Right atrium auricular region (tissue), 2 donors: ENCODE results near the gene CCDC134. TPM values are rescaled to one million over a fixed set of nuclear protein-coding genes. Genes with fewer than 3 reads are reported as not detected.

Source experiments
- DNase-seq: peaks from one replicate; pipeline ENCODE4 v3.0.0-alpha.2; 2019; ENCODE audit warnings: low spot score
- H3K27ac ChIP-seq, 2 donors: fragments of 200-600 bp; sonication (generic); 1 replicate in 1 of 2; 2 replicates in 1 of 2; pipeline ENCODE4 v1.5.1; 2016 to 2019
- H3K27me3 ChIP-seq, 2 donors: fragments of 200-600 bp; sonication (generic); one replicate each; pipeline versions ENCODE4 v1.5.1 to v1.6.0; 2017 to 2019
- H3K36me3 ChIP-seq: fragments of 200-600 bp; sonication (generic); one replicate; pipeline ENCODE4 v1.5.1; 2016
- H3K4me1 ChIP-seq, 2 donors: fragments of 200-600 bp; sonication (generic); one replicate each; pipeline versions ENCODE4 v1.5.1 to v1.6.0; 2017 to 2019
- H3K4me3 ChIP-seq, 2 donors: fragments of 200-600 bp; sonication (generic); 1 replicate in 1 of 2; 2 replicates in 1 of 2; pipeline ENCODE4 v1.5.1; 2017 to 2019; ENCODE audit warnings: mild to moderate bottlenecking in 1 of 2, moderate library complexity in 1 of 2
- H3K9me3 ChIP-seq, 2 donors: fragments of 200-600 bp; sonication (generic); one replicate each; pipeline ENCODE4 v1.5.1; 2019
- CTCF ChIP-seq, 2 donors: fragments of 200-600 bp; sonication (generic); IDR thresholded peaks; one replicate each; pipeline ENCODE4 v1.5.1; 2019; ENCODE audit warnings: antibody characterized with exemption in 2 of 2
- total RNA-seq, 2 donors: library from RNA; depleted of rRNA; stranded (reverse); fragments of >200 nt; gene quantifications; one replicate each; pipeline ENCODE4 v1.1.0, GENCODE V29; 2016

The CCDC134 gene
- total RNA-seq, 2 donors from 2014 or later: 4.0 to 6.4 TPM

- Histone ChIP-seq H3K36me3 (no peaks in the 10 kb centered on the region), H3K9me3 (no peaks in the 10 kb centered on the region), H3K4me1 (peaks cover 0 to 24% of the 10 kb centered on the region in 2 donors), H3K27me3 (no peaks in the 10 kb centered on the region), H3K4me3 (no peak overlapping the region), H3K27ac (no peak overlapping the region)
- no peak for DNase-seq
- TF ChIP-seq CTCF (IDR thresholded peaks at IDR 0.05): no peak
Measured at GRCh38 chr22:41798736-41799135, 1.7 kb upstream of the CCDC134 start.

- peaks cover 0 to 24% of the 10 kb centered on the region in 2 donors for H3K4me1 ChIP-seq
- H3K9me3 ChIP-seq: no peaks in the 10 kb centered on the region
- H3K27me3 ChIP-seq: no peaks in the 10 kb centered on the region
- TF ChIP-seq CTCF (IDR thresholded peaks at IDR 0.05): no peak
- H3K4me3 ChIP-seq: peak overlapping the region; percentile 72 to 92
- peak; percentile 61 for DNase-seq
- H3K27ac ChIP-seq: peak overlapping the region; percentile 90
- H3K36me3 ChIP-seq: no peaks in the 10 kb centered on the region
Measured at GRCh38 chr22:41799486-41800347, 762 bp upstream of the CCDC134 start.

DNA sequence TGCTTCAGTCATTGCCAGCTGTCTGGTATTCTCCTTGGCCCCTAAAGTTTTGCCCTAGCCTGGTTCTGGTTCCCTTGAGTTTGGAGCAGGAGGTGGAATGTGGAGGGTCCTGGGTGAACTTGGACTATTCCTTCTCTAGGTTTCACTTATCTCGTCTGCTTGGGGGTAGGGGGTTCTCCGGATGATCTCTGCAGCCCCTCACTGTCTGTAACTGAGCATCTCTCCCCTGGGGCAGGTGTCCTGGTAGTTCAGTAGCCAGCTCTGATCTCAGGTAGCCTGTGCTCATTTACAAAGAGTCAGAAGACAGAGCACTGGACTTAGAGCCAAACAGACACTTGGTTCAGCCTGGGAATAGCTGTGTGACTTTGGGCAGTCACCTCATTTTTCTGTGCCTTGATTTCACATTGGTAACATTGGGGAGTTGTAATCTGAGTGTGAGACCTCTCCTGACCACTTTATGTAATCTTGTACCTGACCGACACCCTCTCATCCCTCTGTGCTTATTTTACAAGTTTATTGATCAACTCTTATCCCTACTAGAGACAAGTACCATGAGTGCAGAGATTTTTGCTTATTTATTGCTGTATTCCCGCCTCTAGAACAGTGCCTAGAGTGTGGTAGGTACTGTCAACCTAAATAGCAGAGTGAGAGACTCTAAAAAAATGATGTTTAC lies 804 bp downstream of the CCDC134 start:
- Histone ChIP-seq H3K27ac (peak overlapping the region; percentile 90), H3K36me3 (no peaks in the 10 kb centered on the region), H3K9me3 (no peaks in the 10 kb centered on the region), H3K27me3 (no peaks in the 10 kb centered on the region), H3K4me3 (peak overlapping the region; percentile 72 to 92), H3K4me1 (peaks cover 0 to 24% of the 10 kb centered on the region in 2 donors)
- DNase-seq: no peak
- no peak for TF ChIP-seq CTCF (IDR thresholded peaks at IDR 0.05)

GRCh38 chr22:41801886-41802285 lies 1.4 kb downstream of the CCDC134 start:
- H3K27ac ChIP-seq: no peak overlapping the region
- TF ChIP-seq CTCF (IDR thresholded peaks at IDR 0.05): no peak
- H3K27me3 ChIP-seq: no peaks in the 10 kb centered on the region
- no peaks in the 10 kb centered on the region for H3K36me3 ChIP-seq
- H3K4me1 ChIP-seq: peaks cover 0 to 24% of the 10 kb centered on the region in 2 donors
- H3K9me3 ChIP-seq: no peaks in the 10 kb centered on the region
- DNase-seq: no peak
- H3K4me3 ChIP-seq: no peak overlapping the region

DNA sequence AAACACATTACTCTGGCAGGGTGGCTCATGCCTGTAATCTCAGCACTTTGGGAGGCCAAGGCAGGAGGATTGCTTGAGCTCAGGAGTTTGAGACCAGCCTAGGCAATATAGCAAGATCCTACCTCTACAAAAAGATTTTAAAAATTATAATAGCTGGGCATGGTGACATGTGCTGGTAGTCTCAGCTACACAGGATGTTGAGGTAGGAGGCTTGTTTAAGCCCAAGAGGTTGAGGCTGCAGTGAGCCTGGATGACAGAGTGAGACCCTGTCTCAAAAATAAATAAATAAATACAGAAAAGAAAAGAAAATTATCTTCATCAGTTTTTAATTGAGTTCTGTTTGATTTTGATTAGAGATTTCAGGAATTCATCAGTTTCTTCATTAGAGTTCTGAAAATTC lies 5.2 kb downstream of the CCDC134 start:
- TF ChIP-seq CTCF (IDR thresholded peaks at IDR 0.05): no peak
- Histone ChIP-seq H3K27ac (no peak overlapping the region), H3K9me3 (no peaks in the 10 kb centered on the region), H3K27me3 (no peaks in the 10 kb centered on the region), H3K4me3 (no peak overlapping the region), H3K36me3 (peaks cover 4% of the 10 kb centered on the region), H3K4me1 (peaks cover 0 to 13% of the 10 kb centered on the region in 2 donors)
- DNase-seq: no peak
